Pulmonary artery endothelial cell (primary cell): Measurements from ENCODE around the gene OSBPL8. TPM values are rescaled to one million over a fixed set of nuclear protein-coding genes. Genes with fewer than 3 reads are reported as not detected.
"Not testable (repeated sequence)": the region's sequence is repeated elsewhere in the genome, so short reads cannot be mapped to it uniquely, and the experiment has no call there.

ENCODE experiments used
- DNase-seq: peaks from one replicate; pipeline ENCODE4 v3.0.0-alpha.2; 2011; ENCODE audit warnings: low read depth, low spot score
- total RNA-seq: library from RNA; depleted of rRNA; stranded (reverse); fragments of >200 nt; gene quantifications from 2 replicates; pipeline ENCODE4 v1.2.3, GENCODE V29; 2014

Gene OSBPL8
- total RNA-seq, 1 donor from 2014 or later = 33.8 TPM

DNA sequence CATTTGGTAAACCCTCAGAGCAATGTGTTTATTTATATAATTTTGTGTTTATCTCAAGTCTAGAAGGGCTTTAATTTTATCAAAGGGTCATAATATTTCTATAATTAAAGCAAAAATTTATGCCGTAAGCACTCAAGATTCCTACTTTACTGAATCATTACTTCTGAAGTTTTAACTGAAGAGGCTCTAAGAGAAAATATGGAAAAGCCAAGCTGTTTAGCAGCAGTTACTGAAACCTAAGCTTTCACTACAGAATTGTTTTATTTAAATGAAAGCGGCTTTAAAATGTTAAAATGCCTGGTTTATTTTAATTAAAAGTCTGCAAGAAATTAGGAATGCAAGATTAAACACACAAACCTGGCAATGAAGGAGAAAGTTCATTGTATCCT lies 137.4 kb downstream of the OSBPL8 start:
- no peak for DNase-seq

DNA sequence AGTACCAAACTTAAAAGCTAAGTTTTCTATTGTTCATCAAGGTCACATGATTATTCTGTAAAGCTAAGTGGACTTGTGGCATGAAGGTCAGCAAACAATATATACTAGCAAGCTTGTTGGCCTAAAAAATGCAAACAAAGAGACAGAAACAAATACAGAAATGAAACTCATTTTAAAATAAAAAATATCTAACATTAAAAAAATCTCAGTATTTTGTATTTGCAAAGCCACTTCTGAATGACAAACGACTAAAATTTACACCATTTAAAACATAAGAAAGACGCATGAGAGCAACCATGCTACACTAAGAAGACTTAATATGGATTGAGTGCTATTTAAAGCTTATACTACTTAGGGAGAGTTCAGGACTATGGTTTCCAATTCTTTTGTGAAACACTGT lies 138.5 kb downstream of the OSBPL8 start:
- no peak for DNase-seq

DNA sequence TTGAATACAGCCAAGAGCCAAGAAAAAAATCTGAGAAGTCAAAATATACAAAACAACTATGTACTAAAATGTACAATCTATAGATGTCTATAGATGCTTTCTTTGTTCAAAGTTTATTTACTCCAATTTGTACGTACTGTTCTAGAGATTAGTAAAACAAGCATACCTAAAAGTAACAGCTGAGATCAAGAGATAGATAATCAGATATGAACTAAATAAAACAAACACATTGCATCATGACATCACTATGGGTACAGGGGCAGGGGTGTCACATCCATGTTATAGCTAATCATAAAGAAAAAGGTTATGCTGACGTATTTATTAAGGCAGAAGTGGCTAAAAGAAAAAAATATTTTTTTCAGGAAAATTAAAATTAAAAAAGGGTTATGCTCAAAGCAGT lies 139.3 kb downstream of the OSBPL8 start:
- DNase-seq = no peak

DNA sequence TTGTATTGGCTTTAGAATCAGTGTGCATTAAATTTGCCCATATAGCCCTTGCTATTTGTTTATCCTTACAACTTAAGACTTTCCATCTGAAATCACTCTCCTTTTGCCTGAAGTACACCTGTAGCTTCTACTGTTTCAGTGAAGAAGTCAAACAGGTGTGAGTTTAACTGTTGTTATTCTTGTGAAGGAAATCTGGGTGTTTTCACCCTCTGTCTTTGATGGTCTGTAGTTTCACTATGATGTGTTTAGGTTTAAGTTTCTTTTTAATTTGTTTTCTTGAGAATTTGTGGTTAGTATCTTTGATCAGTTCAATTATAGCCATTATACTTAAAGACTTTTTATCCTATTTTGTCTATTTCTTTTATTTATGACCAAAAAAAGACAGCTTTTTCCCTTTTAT lies 142.5 kb downstream of the OSBPL8 start:
- no peak for DNase-seq

DNA sequence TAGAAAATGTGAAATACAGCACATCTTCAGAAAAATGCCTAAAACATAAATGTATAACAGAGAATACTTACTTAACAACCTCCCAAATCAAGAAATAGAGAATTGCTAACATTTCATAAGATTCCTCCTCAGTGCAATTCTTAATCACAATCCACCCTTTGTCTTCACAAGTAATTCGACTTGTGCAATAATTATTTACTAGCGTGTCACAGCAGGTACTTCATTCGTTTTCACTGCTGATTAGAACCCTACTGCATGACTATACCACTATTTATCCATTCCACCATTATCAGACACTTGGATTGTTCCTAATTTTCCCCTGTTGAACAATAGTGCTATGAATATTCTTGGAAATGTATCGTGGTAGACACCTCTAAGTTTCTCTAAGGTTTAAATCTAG lies 146.4 kb downstream of the OSBPL8 start:
- DNase-seq = no peak

DNA sequence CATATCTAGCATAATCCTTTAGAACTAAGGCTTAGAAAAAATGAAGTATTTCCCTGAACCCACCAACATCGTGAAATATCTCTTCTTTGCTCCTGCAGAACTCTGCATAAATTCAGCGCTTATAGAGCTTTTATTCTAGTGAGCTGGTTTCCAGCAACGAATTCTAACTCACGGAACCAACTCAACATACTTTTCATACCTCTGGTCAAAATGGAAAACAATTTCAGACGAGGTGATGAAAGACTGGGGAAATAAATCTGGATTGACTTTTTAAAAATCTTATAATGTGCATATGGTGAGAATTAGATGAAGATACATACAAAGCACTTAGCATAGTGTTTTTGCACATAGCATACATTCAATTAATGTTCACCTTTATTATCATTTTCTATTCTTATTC lies 148.8 kb downstream of the OSBPL8 start:
- DNase-seq = no peak

DNA sequence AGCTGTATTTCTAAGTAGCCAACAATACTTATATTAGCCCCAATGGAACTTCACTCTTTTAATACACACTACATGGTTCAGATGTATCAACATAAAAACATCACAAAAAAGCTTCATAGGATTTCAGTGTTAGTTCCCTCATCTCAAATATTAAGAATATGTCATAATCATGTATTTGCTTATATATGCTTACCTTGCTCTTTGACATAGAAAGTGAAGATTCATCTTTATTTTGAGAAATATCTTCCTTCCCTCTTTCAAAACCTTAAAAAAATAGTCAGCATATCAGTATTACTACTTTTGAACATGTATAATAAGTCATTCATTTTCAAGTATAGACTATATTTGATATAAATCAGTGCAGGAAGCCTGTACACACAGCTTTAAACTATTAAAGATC lies 149.2 kb downstream of the OSBPL8 start:
- no peak for DNase-seq

DNA sequence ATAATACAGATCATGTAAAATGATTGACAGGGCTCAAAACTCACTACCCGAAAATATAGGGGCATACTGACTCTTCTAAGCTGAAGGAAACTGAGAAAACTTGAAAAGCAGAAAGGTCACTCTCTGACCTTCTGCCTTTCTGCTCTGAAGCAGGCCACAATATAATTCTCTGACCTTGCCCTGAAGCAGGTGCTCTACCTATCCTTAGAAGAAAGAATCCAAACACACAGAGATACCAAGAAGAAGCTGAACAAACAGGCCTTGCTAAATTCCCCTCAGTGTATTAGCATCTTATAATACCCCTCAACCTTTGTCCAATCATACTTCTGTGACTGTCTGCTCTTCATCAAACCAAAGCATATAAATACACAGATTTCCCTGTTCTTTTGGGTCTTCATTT lies 150.5 kb downstream of the OSBPL8 start:
- no peak for DNase-seq

DNA sequence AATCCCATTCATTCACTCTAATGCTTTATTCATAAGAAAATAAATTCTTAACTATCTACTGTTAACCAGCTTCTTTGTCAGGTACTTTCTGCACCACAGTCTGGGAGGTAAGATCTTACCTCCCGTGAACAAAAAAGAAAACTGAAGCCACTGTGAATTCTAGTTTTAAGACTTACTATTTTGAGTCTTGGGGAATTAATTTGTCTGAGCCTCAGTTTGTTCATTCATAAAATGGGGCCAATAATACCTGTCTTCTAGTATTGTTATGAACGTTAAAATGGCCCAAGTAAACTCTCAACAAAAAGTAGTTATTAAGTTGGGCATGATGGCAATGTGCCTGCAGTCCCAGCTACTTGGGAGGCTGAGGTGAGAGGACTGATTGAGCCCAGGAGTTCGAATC lies 151.9 kb downstream of the OSBPL8 start:
- DNase-seq = no peak

DNA sequence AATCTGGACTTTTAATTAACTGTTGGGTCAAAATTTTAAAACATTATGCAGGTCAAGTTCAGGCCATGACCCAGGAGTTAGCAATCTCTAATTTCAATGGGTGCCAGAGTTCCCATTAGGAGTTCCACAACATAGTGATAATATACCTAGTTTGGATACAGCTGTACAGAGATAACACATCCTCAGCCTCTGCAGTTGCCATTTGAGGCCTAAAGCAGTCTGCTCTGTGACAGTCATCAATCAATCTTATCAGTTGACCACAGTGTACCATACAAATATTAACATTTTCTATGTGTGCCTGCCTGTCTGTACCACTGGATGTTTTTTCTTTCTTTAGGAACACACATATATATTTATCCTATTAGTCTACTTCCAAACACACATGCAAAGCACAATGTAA lies 157.3 kb downstream of the OSBPL8 start:
- no peak for DNase-seq

DNA sequence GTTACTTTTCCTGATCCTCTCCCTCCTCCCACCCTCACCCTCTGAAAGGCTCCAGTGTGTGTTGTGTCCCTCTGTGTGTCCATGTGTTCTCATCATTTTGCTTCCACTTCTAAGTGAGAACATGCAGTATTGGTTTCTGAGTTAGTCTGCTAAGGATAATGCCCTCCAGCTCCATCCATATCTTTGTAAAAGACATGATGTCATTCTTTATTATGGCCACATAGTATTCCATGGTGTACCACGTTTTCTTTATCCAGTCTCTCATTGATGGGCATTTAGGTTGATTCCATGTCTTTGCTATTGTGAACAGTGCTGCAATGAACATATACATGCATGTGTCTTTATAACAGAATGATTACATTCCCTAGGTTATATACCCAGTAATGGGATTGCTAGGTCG lies 159.4 kb downstream of the OSBPL8 start:
- DNase-seq = no peak

DNA sequence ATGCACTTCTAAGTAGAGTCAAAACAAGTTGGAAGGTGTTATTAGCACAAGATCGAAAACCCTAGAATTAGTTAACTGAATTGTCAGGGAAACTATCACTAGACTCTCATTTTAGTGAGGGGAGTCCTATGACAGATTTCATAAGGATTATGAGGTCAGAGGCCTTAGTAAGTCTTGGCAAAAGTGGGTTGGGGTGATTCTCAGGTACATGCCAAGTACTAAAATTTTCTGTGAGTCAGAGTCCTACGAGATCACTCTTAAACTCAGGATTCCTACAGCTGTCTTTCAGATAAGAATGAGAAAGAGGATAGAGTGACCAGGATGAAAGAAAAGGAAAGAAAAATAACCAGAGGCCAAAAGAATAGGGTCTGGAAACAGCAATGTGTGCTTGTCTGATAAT lies 160.5 kb downstream of the OSBPL8 start:
- no peak for DNase-seq

DNA sequence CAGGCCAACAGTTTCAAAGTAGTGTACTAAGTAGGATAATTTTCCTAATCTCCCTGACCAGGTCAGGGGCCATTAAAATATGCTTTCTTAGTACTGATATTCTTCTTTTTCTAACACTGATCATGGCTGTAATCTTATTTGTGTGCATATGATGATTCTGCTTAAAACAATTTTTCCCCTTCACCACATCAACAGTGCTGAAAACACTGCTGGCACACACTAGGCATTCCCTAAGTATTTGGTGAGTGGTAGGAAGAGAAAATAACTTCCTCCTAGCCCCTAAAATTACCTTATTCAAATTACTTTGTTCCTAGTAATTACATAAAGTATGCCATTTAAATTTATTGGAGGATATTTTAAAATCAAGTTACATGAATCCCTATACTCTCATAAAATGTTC lies 161.5 kb downstream of the OSBPL8 start:
- no peak for DNase-seq

DNA sequence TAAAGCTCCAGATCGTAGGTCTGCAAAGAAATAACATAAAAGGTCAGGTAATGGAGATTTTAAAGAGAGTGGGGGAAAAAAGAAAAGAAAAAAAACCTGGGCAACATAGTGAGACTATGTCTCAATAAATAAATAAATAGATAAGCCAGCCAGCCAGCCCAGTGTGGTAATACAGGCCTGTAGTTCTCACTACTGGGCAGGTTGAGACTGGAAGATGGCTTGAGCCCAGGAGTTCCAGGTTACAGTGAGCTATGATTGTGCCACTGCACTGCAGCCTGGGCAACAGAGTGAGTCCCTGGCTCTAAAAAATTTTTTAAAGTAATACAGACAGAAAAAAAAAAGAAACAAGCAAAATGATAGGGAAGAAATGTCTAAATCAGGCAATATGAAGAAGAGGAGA lies 168.1 kb downstream of the OSBPL8 start:
- no peak for DNase-seq

DNA sequence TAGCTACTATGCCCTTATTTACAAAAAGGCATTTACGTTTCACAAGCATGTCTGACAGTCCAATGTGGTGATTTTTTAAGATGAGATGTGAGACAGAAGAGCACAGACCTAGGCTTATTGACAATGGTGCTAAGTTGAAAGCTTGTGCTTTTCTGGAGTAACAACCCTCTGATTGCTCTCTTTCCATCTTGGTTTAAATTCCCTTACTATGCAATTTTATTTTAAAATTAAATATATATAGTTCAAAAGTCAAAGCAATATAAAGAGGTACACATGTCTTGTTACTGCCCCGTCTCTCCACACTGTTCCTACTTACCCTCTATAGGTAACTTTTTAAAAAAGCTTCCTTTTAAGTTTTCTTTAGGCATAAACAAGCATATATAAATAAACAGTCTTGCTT lies 172.0 kb downstream of the OSBPL8 start:
- no peak for DNase-seq

DNA sequence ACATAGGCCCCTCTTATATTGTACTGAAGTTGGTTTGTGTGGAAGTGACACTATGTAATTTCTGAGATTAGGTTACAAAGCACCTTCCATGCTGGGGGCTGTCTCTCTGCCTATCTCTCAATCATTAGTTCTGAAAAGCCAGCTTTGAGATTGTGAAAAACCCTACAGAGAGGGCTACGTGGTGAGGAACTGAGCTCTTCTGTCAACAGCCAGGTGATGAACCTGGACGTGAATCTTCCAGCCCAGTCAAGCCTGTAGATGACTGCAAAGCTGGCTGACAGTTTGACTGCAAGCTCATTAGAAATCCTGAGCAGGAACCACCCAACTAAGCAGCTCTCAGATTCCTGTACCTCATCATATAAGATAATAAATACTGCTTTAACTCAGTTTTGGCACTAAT lies 175.0 kb downstream of the OSBPL8 start:
- DNase-seq = no peak

DNA sequence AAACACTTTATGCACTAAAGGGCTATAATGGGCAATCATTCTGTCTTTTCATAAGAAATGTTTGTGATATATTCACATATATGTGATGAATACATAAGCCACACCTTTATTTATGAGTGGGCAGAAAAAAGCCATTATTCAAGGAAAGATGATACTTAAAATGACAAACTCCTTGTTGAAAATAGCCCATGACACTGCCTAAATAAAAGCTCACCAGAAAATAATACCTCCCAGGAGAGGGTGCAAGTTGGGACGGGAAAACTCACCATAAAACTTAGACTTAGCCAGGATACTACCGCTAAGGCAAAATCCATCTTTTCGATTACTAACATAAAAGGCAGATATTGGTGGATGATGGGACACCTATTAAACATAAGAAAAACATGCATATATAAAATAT lies 175.6 kb downstream of the OSBPL8 start:
- no peak for DNase-seq

DNA sequence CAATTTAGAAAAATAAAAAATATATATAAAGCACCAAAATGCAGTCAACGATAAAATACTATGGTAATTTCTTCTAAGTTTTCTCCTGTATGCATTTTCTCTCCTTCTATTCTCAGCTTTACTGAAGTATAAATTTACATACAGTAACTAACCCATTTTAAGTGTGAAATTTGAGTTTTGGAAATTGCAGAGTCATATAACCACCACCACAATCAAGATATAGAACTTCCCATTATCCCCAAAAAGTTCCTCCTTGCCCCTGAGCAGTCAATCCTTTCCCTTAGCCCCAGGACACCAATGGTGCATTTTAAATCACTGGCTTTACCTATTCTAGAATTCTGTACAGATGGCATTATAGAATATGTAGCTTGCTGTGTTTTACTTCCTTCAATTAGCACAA lies 180.3 kb downstream of the OSBPL8 start:
- no peak for DNase-seq

DNA sequence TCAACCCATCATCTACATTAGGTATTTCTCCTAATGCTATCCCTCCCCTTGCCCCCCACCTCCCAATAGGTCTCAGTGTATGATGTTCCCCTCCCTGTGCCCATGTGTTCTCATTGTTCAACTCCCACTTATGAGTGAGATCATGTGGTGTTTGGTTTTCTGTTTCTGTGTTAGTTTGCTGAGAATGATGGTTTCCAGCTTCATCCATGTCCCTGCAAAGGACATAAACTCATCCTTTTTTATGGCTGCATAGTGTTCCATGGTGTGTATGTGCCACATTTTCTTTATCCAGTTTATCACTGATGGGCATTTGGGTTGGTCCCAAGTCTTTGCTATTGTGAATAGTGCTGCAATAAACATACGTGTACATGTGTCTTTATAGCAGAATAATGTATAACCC lies 182.7 kb downstream of the OSBPL8 start:
- DNase-seq = not testable (repeated sequence)

DNA sequence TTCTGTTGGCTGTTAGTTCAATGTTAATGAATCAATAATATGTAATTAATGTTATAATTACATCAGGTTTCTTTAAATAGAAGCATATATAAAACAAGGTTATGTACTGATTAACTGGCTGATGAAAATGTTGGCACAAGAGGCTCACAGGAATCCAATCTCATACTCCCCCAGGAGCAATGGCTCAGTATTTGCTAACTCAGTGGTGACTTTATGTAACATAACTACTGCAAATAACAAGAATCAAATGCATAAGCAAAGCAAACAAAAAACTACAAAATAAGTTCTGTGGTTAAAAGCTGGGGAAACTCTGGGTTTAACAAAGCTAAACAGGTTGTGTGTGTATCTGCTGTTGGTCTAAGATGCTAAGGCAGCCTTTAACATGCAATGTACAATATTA lies 183.6 kb downstream of the OSBPL8 start:
- no peak for DNase-seq

DNA sequence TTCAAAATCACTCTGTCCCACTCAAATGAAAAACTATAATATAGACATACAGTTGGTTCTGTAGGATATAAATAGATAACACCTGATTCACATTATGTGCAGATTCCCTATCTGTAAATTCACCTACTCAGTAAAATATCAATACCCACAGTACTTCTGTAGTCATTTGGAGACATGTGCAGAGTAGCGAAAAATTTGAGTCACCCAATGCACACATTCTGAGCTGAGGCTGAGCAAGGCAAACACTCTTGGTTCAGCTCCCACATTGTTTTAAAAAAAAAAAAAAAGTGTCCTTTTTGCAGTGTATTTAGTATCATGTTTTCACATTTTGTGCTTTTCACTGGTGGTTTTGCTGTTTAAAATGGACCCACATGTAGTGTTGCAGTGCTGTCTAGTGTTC lies 184.1 kb downstream of the OSBPL8 start:
- DNase-seq = no peak

DNA sequence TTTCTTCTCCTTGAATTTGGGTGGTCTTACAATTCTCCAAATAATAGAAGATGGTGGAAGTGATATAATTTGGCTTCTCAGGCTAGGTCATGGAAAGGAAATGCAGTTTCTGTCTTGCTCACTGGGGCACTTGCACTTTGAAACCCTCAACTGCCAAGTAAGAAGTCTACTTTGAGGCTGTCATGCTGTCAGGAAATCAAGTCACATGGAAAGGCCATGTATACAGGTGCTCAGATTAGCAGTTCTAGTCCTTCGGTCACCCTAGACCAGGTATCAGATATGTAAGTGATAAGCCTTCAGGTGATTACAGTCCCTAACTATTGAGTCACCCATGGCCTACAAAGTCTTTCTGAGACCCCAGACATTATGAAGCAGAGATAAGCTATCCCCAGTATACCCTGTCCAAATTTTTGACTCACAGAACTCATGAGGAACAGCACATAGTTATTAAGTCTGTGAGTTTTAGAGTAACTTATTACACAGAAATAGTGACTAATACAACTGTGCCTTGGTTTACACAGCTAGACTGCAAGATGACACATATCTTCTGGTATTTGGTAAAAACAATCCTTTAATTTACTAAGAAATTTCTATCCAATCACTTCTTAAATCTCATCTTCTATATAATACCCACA lies 185.1 kb downstream of the OSBPL8 start:
- no peak for DNase-seq

DNA sequence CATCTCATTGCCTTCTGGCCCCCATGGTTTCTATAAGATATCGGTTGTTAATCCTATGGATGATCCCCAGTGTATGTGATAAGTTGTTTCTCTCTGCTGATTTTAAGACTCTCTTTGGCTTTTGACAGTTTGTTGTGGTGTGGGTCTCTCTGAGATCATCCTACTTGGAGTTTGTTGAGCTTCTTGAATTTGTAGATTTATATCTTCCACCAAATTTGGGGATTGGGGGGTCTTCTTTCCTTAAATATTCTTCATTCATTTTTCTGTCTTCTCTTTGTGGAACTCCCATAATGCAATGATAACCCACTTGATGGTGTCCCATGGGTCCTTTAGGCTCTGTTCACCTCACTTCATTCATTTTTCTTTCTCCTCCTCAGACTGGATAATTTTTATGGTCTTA lies 191.3 kb downstream of the OSBPL8 start:
- DNase-seq = no peak

DNA sequence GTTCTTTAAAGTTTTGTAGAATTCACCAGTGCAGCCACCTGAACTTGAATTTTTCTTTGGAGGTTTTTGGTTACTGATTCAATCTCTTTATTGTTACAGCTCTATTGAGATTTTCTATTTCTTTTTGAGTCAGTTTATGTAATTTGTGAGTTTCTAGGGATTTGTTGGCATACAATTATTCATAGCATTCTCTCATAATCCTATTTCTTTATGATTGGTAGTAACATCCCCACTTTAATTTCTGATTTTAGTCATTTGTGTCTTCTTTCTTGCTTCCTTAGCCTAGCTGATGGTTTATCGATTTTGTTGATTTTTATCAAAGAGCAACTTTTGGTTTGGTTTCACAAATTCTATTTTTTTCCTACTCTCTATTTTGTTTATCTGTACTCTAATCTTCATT lies 193.4 kb downstream of the OSBPL8 start:
- DNase-seq = no peak
